Left hindlimb (tissue), 1 donor: ENCODE data around the gene CD274.

ENCODE experiments used
- DNase-seq: peaks from one replicate; pipeline ENCODE4 v3.0.0-alpha.2; 2018

Gene CD274

DNA sequence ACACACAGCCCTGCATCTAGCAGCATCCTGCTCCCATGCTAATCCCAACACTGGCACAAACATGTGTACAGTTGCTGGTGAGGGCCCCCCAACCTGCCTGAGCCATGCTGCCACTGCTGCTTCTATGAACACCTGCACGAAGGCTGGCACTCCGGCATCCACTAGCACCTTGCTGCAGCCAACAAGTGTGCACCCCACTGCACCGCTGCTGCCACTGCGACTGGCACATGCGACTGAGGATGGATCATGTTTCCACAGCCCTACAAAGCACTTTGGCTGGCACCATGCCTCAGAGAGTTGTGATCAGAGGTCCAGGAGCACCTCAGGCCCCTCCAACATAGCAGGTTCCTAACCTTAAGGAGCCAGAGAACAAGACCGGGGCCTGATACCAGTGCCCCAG, 52.2 kb downstream of the CD274 start:
- no peak for DNase-seq

DNA sequence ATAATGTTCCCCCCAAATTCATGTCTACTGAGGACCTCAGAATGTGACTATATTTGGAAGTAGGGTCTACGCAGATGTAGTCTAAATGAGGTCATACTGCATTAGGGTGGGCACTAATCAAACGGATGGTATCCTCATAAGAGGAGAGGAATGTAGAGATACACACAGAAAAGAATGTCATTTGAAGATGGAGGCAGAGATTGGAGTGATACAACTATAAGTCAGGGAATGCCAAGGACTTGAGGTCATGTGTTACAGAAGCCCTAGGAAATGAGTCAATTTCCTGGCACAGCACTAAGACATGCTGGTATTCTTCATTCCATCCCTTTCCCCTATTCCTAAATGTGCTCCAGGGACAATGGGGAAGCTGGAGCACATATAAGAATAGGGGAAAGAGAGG, 59.2 kb downstream of the CD274 start:
- no peak for DNase-seq

DNA sequence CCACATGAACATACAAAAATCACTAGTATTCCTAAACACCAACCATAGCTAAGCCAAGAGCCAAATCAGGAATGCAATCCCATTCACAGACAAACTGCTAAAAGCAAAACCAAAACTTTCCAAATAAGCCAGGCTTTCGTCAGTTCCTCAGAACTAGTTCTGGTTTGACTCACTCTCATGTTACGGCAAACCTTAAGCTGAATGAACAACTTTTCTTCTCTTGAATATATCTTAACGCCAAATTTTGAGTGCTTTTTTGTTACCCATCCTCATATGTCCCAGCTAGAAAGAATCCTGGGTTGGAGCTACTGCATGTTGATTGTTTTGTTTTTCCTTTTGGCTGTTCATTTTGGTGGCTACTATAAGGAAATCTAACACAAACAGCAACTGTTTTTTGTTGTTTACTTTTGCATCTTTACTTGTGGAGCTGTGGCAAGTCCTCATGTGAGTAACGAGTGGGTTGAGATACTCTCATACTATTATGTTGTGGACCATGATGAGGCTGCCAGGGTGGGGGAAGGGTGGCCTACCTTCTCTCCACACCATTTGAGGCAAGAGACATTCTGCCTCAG, 60.1 kb downstream of the CD274 start, which contains the start of gene PDCD1LG2:
PDCD1LG2 (plus strand) TSS at position 172 of the 572 bp plus-strand sequence. CDS start 12,016 bp downstream, outside the sequence.
- no peak for DNase-seq

DNA sequence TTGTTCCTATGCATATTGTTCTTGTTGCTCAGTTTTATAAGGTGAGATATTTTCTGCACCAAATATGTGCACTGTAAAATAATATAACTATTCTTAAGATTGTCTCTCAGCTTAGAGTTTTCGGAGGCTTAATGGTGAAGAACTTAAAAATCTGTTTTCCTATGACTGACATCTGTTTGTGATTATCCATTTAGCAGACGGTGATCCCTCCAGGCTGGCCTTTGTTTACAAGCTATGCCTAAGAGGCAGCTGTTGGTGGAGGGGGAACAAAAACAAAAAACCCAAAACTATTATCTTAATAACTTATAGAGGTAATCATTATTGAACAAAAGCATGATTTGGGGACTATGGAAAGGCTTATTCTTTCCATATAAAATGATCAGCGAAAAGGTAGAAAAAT, 60.6 kb downstream of the CD274 start:
- no peak for DNase-seq

DNA sequence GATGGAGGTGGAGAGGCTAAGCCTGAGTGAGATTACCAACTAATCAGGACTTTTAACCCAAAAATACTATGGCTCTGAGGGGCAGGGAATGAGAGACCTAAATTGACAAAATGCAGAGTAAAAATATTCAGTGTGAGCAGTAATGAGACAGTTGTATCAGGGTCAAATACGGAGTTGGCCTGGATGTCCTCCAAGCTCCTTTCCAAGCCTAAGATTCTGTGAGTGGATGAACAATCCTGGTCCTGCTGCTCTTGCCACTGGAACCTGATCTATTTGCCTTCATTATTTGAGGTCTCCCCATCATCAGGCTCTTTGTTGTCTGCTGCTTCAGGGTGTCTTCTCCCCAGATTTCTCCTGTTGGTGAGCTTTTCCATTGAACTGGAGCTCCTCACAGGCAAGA, 61.1 kb downstream of the CD274 start:
- no peak for DNase-seq

DNA sequence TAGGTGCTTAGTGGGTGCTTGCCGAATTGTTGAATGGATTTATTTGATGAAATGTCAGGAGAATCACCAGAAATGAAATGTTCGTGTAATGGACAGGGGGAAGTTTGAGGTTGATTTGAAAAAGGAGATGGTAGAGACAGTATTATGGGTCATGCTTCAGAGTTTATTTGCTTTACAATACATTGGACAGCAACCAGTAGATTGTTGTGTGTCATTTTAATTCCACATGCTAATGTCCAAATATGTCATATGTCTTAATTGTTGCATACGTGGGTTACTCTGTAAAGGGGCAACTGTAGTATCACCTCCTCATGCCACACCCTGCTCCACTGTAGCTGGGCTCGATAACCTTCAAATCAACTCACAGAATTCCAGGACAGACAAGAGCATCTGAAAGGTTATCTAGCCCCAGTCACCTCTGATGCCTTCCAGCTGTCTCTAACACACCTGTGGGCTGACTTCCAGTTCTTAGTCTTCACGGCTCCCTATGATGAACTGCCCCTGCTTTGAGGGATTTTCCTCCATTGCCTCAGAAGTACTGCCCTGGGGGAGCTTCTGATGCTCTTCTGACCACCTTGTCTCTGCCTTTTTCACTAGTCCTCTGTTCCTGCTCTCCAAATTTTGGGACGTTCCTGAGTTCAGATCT, 61.7 kb downstream of the CD274 start:
- DNase-seq: no peak

DNA sequence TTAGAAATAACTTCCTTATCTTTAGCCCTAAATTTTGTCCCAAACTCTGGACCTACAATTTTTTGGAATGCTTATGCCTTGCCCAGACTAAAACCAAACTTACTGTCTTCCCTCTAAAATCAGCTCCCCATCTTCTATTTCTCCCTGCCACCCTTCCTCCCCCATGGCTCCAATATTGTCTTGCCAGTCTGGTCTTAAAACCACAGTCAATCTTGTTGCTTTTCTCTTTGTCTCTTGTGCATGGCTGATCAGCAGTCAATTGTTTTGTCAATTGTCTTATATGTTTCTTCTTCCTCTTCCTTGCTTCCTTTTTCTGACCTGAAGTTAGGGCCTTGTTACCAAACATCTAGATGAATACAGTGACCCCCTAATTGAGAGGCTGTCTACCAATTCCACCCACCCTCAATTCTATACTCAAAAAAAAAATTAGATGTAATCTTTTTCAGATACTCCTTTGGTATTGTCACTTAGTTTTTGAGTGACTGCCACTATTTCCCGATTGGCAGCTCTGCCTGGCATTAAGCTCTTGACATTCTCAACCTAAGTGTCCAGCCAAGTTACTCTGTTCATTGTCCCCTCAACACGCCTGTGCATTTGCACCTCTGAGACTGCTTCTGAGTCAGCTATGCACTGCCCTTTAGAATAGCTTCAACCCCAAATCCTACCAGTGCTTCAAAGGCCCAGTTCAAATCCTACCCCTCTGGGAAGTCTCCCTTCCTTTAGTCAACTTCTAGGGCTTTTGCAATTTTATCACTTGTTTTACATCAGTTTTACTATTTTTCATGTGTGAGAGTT, 62.5 kb downstream of the CD274 start:
- no peak for DNase-seq

DNA sequence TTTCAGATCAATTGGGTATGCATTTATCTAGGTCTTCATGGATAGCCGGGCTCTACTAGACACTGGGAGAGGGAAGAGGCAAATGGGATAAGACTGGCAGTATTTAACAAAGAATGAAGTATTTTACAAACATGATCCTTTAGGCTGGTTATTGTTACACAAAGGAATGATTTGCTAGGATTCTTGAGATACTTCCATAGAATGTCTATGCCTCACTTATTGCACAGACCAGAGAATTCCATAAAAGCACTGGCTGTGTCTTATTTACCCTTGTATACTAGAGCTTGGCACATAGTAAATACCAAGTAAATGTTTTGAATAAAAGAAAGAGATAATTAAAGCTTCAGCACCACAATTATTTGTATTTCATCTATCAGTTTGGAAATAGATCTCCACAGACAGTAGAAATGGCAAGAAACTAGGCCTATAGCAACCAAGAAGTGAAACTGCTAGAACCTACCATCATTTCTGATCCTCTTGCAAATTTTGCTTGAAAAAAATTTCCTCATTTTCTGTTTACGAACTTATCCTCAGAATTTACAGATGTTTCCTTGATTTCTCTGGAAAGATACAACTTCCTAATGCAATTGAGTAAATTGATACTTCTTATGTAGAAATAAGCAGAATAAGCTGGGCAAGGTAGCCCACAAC, 63.7 kb downstream of the CD274 start:
- DNase-seq: no peak

DNA sequence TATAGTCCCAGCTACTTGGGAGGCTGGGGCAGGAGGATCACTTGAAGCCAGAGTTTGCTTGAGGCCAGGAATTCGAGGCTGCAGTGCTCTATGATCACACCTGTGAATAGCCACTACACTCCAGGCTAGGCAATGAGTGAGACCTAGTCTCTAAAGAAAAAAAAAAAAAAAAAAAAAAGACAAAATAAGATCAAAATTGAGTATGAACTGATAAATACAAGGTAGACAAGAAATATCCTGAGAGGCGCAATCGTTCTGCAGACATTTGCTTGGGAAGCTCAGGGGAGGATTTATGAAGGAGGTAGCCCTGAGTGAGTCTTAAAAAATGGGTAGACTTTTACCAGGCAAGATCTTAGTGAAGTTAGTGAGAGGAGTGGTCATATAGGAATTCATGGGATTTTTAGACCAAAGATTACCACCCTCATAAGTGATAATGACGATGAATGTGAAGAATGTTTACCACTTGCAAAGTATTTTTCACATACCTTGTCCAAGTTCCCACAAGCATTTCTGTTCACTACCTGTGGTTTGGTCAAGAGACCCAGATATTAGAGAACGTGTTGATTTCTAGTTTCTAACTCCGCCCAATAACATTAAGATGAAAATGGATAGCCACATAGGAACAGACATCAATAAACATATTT, 64.4 kb downstream of the CD274 start:
- DNase-seq: no peak

DNA sequence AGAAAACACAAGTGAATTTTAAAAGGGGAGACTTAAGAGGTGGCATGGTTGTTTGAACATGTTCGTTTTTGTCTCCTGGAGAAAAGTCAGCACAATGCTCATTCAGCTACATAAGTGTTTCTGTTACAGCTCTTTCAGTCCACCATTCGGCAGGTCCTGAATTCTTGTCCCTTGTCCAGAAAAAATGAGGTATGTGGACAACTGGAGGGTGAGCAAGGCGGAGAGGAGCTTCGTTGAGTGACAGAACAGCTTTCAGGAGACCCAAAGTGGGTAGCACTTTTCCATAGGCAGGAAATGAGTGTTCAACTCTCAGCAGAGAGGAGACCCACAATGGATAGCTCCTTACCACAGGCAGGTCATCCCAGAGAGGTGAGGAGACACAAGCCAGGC, 64.9 kb downstream of the CD274 start:
- DNase-seq: no peak

DNA sequence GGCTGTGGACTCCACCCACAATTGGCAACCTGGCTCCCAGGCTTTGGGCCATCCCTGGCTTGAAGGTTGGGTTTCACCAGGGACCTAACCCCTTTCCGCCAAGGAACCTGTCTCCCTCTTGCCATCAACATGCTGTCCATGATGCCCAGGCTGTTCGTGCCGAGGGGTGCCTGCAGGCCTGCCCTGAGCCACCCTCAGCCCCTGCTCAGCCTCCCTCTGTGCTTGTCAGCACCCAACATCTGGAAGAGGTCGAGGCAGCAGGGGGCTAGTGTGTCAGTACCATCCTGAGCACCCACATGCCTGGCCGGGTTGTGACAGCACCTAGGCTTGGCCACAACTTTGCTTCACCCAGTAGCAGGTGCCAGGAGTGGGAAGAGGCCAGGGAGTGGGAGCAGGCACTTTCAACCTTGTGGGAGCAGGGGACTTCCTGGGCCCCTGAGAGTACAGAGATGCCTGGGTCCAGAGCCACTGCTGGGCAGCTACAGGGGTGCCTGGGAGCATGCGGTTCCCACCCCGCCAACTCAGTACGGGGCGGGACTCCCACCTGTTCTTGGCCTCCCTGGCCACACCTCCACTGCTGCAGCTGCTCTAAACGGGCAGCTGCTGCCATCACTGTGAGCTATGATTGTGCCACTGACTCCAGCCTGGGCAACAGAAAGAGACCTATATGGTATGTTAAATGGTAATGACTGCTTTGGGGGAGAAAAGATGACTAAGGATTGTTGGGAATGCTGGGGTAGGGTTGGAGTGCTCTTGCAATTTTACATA, 66.3 kb downstream of the CD274 start:
- no peak for DNase-seq

DNA sequence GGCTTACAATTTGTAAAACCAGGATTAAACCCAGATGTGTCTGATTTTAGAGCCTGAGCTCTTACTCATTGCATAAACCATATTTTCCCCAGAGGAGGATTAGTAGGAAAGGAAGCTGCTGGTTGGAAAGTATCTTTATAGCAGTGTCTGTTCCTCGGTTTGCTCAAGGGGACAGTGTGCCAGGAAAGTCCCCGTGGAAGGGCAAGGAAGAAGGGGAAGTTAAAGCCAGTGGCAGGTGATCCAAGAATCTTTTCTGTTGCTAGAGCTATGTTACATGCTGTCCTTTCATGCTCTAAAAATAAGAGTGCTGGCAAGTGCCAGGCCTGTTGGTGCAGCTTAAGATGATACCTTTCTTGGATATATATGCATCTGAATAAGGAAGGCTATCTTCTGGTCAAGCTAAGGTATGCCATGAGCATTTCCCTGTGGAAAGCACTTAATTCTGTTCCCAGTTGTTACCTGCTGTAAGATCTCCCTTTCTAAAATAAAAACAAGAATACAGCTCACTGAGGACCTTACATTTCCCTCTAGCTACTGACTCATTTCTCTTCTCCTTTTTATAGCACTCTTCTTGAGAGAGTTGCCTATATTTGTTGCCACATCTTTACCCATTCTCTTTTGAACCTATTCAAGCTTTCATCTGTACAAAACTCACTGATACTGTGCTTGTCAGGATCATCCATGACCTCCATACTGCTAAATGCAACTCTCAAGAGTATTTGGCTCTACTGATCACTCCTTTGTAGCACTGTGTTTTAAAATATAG, 68.0 kb downstream of the CD274 start:
- no peak for DNase-seq

DNA sequence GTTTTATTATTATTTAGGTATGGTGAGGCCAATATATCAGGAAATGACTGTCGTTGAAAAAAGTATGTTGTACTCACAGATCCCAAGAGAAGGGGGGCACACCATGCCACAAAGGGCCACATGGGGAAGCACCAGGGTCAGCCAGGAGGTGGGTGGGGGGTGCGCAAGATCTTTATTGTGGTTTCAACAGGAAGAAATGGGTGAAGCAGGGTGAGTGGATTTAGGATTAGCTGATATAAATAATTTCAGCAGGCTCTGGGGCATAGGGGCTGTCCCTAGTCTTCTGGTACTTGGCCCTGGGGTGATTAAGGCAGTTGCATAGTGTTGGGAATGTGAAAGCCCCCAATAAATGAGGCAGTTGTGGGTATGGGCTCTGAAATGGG, 68.6 kb downstream of the CD274 start:
- DNase-seq: no peak
